Activated CD4-positive, alpha-beta T cell treated with anti-CD3 and anti-CD28 coated beads, Interleukin-2, amount 50 U/mL, for 1 hour (primary cell): ENCODE measurements around the gene MYD88.

Experiments
- DNase-seq: peaks from one replicate; pipeline ENCODE4 v3.0.0-alpha.2; 2020

MYD88 gene

DNA sequence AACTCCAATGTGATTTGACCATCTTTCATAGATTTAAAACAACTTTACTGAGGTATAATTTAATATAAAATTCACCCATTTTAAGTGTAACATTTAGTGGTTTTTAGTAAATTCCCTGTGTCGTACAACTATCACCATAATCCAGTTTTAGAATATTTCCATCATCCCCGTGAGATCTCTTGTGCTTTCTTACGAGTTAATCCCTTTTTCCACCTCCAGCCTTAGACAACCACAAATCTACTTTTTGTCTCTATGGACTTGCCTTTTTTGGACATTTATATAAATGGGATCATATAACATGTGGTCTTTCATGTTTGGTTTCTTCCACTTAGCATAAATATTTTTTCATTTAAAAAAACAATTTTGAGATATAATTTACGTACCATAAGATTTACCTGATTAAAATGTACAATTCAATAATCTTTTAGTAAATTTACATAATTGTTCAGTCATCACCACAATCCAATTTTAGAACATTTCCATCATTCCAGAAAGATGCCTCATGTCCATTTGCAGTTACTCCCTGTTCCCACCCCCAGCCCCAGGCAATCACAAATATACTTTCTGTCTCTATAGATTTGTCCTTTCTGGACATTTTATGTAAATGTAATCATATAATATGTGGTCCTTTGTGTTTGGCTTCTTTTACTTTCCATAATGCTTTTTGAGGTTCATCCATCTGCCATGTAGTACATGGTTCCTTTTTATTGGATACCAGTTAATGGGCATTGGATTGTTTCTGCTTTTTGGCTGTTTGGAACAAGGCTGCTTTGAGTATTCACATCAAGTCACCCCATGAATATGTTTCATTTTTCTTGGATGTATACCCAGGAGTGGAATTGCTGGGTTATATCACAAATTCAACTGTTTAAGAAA lies 29.9 kb downstream of the MYD88 start:
- no peak for DNase-seq

DNA sequence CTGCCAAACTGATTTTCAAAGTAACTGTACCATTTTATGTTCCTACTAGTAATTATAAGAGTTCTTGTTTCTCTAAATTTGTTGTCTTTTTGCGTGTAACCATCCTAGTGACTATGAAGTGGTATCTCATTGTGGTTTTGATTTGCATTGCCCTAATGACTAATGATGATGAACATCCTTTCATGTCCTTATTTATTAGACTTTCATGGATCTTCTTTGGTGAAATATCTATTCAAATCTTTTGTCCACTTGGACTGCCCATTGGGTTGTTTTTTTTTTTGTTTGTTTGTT lies 30.5 kb downstream of the MYD88 start:
- DNase-seq = no peak

DNA sequence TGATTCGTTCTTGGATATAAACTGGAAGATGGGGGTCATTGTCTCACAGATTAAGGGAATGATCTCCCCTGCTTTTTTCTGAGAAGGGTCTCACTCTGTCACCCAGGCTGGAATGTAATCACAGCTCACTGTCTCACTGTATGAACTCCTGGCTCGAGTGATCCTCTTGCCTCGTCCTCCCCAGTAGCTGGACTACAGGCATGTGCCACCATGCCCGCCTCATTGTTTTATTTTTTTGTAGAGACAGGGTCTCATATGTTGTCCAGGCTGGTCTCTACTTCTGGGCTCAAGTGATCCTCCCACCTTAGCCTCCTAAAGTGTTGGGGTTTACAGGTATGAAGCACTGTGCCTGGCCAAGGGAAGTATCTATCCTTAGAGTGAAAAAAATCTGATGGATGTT lies 32.3 kb downstream of the MYD88 start:
- DNase-seq = no peak

DNA sequence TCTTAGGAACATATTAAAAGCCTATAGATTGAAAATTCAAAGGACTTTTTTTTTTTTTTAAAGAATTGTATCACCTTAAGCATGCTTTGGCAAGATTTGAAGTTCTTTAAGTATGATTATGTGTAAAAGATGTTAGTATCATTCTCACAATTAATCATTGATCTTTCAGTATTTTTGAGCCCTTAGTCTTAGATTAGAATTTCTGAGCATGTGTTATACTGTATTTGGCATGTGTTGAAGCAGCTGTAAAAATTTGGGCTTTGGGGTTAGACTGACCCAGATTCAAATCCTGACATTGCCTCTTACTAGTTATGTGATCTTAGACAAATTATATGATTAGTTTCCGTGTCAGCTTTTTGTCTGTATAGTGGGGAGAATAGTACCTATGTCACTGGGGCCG lies 33.2 kb downstream of the MYD88 start:
- DNase-seq = no peak

DNA sequence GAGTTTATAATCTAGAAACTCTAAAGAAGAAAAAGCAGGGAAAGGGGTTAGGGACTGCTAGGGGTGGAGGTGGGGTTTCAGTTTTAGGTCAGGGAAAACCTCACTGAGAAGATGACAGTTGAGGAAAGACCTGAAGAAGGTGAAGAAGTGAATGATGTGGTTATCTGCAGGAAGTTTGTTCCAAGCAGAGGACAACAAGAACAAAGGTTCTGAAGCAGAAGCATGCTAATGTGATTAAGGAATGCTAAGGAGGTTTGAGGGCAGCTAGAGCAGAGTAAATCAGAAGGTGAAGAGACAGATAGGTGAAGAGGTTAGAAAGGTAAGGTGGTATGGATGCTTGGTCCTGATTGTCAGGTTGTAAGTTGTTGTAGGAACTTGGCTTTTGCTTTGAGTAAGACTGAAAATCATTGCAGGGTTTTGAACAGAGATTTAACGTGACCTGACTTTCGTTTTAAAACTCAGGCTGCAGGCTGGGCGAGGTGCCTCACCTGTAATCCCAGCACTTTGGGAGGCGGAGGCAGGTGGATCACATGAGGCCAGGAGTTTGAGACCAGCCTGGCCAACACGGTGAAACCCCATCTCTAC lies 35.5 kb downstream of the MYD88 start:
- DNase-seq = no peak

DNA sequence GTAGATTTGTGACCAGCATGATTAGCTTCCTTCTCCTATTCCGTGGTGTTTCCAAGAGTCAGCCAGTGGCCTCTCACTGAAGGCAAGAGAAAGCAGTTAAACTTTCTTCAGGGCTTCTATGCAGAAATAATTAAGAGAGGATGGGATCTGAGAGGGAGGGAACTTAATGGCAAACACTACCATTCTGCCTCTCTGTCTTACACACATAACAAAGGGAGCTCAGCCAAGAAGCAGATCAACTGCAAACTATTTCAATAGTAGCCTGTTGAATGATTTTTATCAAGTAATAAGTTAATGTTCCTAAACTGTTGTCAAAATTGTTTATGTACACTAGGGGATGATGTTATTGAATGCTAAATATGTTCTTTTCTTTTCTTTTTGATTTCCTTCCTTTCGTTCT lies 38.7 kb downstream of the MYD88 start:
- DNase-seq = no peak

DNA sequence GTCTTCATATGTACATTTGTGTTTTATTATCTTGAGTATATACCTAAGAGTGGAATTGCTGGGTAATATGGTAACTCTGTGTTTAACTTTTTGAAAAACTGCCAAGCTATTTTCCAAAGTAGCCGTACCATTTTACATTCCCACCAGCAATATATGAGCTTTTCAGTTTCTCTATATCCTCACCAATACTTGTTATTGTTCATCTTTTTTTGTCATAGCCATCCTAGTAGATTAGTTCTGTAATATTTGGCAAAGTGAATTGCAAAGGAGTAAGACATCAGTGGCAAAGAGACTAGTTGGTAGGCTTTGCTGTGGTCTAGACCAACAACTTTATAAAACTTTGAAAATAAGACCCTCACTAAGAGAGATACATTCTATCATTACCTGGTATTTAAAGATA lies 48.3 kb downstream of the MYD88 start:
- no peak for DNase-seq

DNA sequence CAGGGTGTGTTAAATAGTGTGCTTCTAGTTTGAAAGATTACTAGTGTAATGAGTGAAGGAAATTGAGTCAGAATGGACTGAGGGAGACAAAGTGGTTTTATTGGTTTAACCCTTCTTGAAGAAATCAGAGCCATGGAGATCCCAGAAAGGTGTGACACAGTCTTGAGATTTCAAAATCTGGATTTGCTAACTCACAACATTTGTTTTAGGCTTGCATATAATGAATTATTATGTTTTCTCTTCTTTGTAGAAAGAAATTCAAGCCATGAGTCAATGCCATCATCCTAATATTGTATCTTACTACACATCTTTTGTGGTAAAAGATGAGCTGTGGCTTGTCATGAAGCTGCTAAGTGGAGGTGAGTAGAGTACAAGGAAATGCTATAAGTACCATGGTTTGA lies 52.0 kb downstream of the MYD88 start:
- DNase-seq = no peak
